DOHH2 (cell line): Measurements from ENCODE around the gene PNPLA7.
A peak's percentile ranks its signal among the peaks of the same experiment; 100 is the strongest.

ENCODE experiments used
- H3F3A ChIP-seq: fragments of 200-600 bp; sonication (generic), shearing (Covaris generic); 2 replicates; pipeline ENCODE4 v1.6.0; 2016; ENCODE audit warnings: antibody characterized with exemption, mild to moderate bottlenecking; ENCODE audit not compliant: control insufficient read depth, insufficient read depth
- H3K27ac ChIP-seq: fragments of 200-600 bp; sonication (generic); 2 replicates; pipeline ENCODE4 v1.5.1; 2014; ENCODE audit warnings: low read depth, mild to moderate bottlenecking, low read length, moderate library complexity
- H3K27me3 ChIP-seq: fragments of 200-600 bp; sonication (generic); 2 replicates; pipeline ENCODE4 v1.6.1; 2014; ENCODE audit warnings: mild to moderate bottlenecking, low read length, mixed read lengths; ENCODE audit not compliant: control insufficient read depth
- H3K36me3 ChIP-seq: fragments of 200-600 bp; sonication (generic); 2 replicates; pipeline ENCODE4 v1.6.1; 2014; ENCODE audit warnings: mild to moderate bottlenecking, low read length, moderate library complexity, mixed read lengths; ENCODE audit not compliant: control insufficient read depth
- H3K4me1 ChIP-seq: fragments of 200-600 bp; sonication (generic); 2 replicates; pipeline ENCODE4 v1.6.1; 2014; ENCODE audit warnings: mild to moderate bottlenecking, low read length, mixed read lengths; ENCODE audit not compliant: control insufficient read depth
- H3K4me2 ChIP-seq: fragments of 200-600 bp; sonication (generic); 2 replicates; pipeline ENCODE4 v1.6.0; 2014; ENCODE audit warnings: mild to moderate bottlenecking, low read length, moderate library complexity
- H3K4me3 ChIP-seq: fragments of 200-600 bp; sonication (generic); 2 replicates; pipeline ENCODE4 v1.5.1; 2014; ENCODE audit warnings: mild to moderate bottlenecking, low read length, mixed read lengths
- H3K79me2 ChIP-seq: fragments of 200-600 bp; sonication (generic); 2 replicates; pipeline ENCODE4 v1.6.1; 2014; ENCODE audit warnings: mild to moderate bottlenecking, low read length, mixed read lengths; ENCODE audit not compliant: control insufficient read depth
- H3K9me2 ChIP-seq: fragments of 200-600 bp; sonication (generic); replicated peaks from 2 replicates; pipeline ENCODE4 v1.6.1; 2014; ENCODE audit warnings: mild to moderate bottlenecking, low read length, mixed read lengths; ENCODE audit not compliant: control insufficient read depth
- H3K9me3 ChIP-seq: fragments of 200-600 bp; sonication (generic); 2 replicates; pipeline ENCODE4 v1.6.1; 2014; ENCODE audit warnings: antibody characterized with exemption, low read length, mixed read lengths; ENCODE audit not compliant: control insufficient read depth, insufficient read depth
- H4K20me1 ChIP-seq: fragments of 200-600 bp; sonication (generic); 2 replicates; pipeline ENCODE4 v1.6.0; 2014; ENCODE audit warnings: low read depth, mild to moderate bottlenecking, antibody characterized with exemption, low read length, moderate library complexity; ENCODE audit not compliant: control insufficient read depth, insufficient read depth
- CTCF ChIP-seq: fragments of 200-600 bp; sonication (generic); IDR thresholded peaks from one replicate; pipeline ENCODE4 v1.5.1; 2014; ENCODE audit warnings: antibody characterized with exemption, mild to moderate bottlenecking, low read depth, low read length; ENCODE audit not compliant: poor library complexity, severe bottlenecking
- EZH2phosphoT487 ChIP-seq: fragments of 200-600 bp; sonication (generic); IDR thresholded peaks from 2 replicates; pipeline ENCODE4 v1.6.1; 2017; ENCODE audit warnings: borderline replicate concordance, mild to moderate bottlenecking, antibody characterized with exemption, low read length, moderate library complexity, mixed read lengths

PNPLA7 gene

GRCh38 chr9:137449931-137450538 lies 100.2 kb downstream of the PNPLA7 start:
- Histone ChIP-seq H3K9me3 (no peaks in the 10 kb centered on the region), H3F3A (0 out of 2 replicates have a peak, but pooled peaks cover 3% of the 10 kb centered on the region), H3K79me2 (no peaks in the 10 kb centered on the region), H3K9me2 (no peaks in the 10 kb centered on the region), H3K4me1 (peaks cover 65% of the 10 kb centered on the region), H3K4me3 (no peak overlapping the region), H3K36me3 (peaks cover 42% of the 10 kb centered on the region), H4K20me1 (no peaks in the 10 kb centered on the region; the same call in 1 of the 2 replicates), H3K27me3 (no peaks in the 10 kb centered on the region), H3K4me2 (no peak overlapping the region), H3K27ac (peak overlapping the region; percentile 15; the same call in 1 of the 2 replicates)
- TF ChIP-seq EZH2phosphoT487, result no peak
- no peak for TF ChIP-seq CTCF

DNA sequence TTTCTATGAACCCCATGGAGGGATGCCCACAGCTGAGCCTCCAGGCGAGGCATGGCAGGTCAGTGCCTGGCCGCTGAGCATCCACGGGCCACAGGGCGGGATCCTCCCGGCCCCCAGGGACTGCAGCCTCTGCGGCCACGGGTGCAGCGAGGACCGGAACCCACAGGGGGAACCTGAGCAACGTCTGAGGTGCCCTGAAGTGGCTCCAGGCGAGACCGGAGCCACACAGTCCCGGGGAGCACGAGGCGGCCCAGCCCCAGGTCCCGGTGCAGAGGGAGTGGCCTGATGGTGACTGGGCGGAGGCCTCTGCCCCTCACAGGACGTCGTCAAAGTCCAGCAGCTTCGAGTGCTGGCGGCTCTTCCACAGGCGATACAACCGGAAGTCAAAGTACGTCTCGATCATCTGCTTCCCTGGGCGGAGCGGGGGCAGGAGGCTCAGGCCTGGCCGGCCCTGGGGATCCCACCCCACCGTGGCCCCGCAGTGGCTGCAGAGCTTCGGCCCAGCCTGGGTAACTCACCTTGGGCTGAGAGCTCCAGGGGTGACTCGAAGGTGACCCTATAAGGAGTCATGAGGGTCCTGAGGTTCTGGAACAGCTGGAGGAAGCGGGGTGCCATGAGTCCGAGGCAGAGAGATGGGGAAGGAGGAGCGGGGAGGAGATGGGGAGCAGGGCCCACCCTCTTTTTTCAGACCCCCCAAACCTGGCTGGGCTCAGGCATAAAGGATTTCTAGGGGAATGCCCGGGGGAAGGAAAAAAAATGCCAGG lies 100.9 kb downstream of the PNPLA7 start:
- H3K27ac ChIP-seq, result no peak overlapping the region
- H3F3A ChIP-seq, result 0 out of 2 replicates have a peak, but pooled peaks cover 6% of the 10 kb centered on the region
- H3K4me3 ChIP-seq, result no peak overlapping the region
- H3K4me1 ChIP-seq, result peaks cover 62% of the 10 kb centered on the region
- H4K20me1 ChIP-seq, result no peaks in the 10 kb centered on the region; the same call in 1 of the 2 replicates
- H3K9me3 ChIP-seq, result no peaks in the 10 kb centered on the region
- H3K9me2 ChIP-seq, result no peaks in the 10 kb centered on the region
- no peak overlapping the region for H3K4me2 ChIP-seq
- no peaks in the 10 kb centered on the region for H3K79me2 ChIP-seq
- no peak for TF ChIP-seq CTCF
- peaks cover 35% of the 10 kb centered on the region for H3K36me3 ChIP-seq
- H3K27me3 ChIP-seq, result no peaks in the 10 kb centered on the region

GRCh38 chr9:137448602-137448962 lies 101.6 kb downstream of the PNPLA7 start:
- Histone ChIP-seq H3K4me1 (peaks cover 57% of the 10 kb centered on the region), H3K4me2 (no peak overlapping the region), H4K20me1 (no peaks in the 10 kb centered on the region; the same call in 1 of the 2 replicates), H3K27ac (no peak overlapping the region), H3K36me3 (peaks cover 33% of the 10 kb centered on the region), H3K4me3 (no peak overlapping the region), H3K27me3 (no peaks in the 10 kb centered on the region), H3K79me2 (no peaks in the 10 kb centered on the region), H3K9me2 (no peaks in the 10 kb centered on the region), H3K9me3 (no peaks in the 10 kb centered on the region), H3F3A (0 out of 2 replicates have a peak, but pooled peaks cover 6% of the 10 kb centered on the region)
- no peak for TF ChIP-seq CTCF
- TF ChIP-seq EZH2phosphoT487, result no peak
